Activated naive CD4-positive, alpha-beta T cell treated with anti-CD3 and anti-CD28 coated beads, Interleukin-2, amount 10 ng/mL, durations not matched to agents 7 days and 5 days (primary cell): ENCODE results near the gene ADGRV1.

Experiments used
- CTCF ChIA-PET: fragments of 350-600 bp; sonication (Branson Sonifier 250); formaldehyde crosslinking; loops from one replicate; lab custom pipeline; 2021; ENCODE audit warnings: antibody characterized with exemption; lab: Charles Lee
- DNase-seq: peaks from one replicate; pipeline ENCODE4 v3.0.0-alpha.2; 2020
- H3K27ac Mint-ChIP-seq: one replicate; pipeline ENCODE4 v1.8.0; 2021; ENCODE audit warnings: mild to moderate bottlenecking, moderate library complexity, mixed read lengths
- H3K27me3 Mint-ChIP-seq: one replicate; pipeline ENCODE4 v1.8.0; 2021; ENCODE audit warnings: mild to moderate bottlenecking, mixed read lengths
- H3K36me3 Mint-ChIP-seq: one replicate; pipeline ENCODE4 v1.8.0; 2021; ENCODE audit warnings: mixed read lengths
- H3K4me1 Mint-ChIP-seq: one replicate; pipeline ENCODE4 v1.8.0; 2021; ENCODE audit warnings: mixed read lengths
- H3K4me3 Mint-ChIP-seq: one replicate; pipeline ENCODE4 v1.8.0; 2021; ENCODE audit warnings: mild to moderate bottlenecking, moderate library complexity, mixed read lengths
- H3K9me3 Mint-ChIP-seq: one replicate; pipeline ENCODE4 v1.8.0; 2021; ENCODE audit warnings: mixed read lengths

Gene ADGRV1

GRCh38 chr5:90888511-90889324 is 330.1 kb downstream of the ADGRV1 start:
- no peaks in the 10 kb centered on the region for H3K4me1 Mint-ChIP-seq
- no peak for DNase-seq
- H3K27ac Mint-ChIP-seq: no peak overlapping the region
- H3K36me3 Mint-ChIP-seq: no peaks in the 10 kb centered on the region
- no peaks in the 10 kb centered on the region for H3K9me3 Mint-ChIP-seq
- no peaks in the 10 kb centered on the region for H3K27me3 Mint-ChIP-seq
- CTCF ChIA-PET: no interaction called here
- no peak overlapping the region for H3K4me3 Mint-ChIP-seq

GRCh38 chr5:90889325-90889600 is 330.7 kb downstream of the ADGRV1 start:
- Mint-ChIP-seq H3K9me3 (no peaks in the 10 kb centered on the region), H3K4me1 (no peaks in the 10 kb centered on the region), H3K27ac (no peak overlapping the region), H3K27me3 (no peaks in the 10 kb centered on the region), H3K4me3 (no peak overlapping the region), H3K36me3 (no peaks in the 10 kb centered on the region)
- DNase-seq: no peak
- CTCF ChIA-PET: no interaction called here

- CTCF ChIA-PET: no interaction called here
- no peaks in the 10 kb centered on the region for H3K27me3 Mint-ChIP-seq
- DNase-seq: no peak
- H3K27ac Mint-ChIP-seq: no peak overlapping the region
- H3K9me3 Mint-ChIP-seq: no peaks in the 10 kb centered on the region
- no peaks in the 10 kb centered on the region for H3K4me1 Mint-ChIP-seq
- H3K36me3 Mint-ChIP-seq: no peaks in the 10 kb centered on the region
- H3K4me3 Mint-ChIP-seq: no peak overlapping the region
These were observed 331.6 kb downstream of the ADGRV1 start for GRCh38 chr5:90890180-90890579.

GRCh38 chr5:90894866-90895420 is 336.3 kb downstream of the ADGRV1 start:
- no peaks in the 10 kb centered on the region for H3K9me3 Mint-ChIP-seq
- H3K4me3 Mint-ChIP-seq: no peak overlapping the region
- CTCF ChIA-PET: no interaction called here
- no peaks in the 10 kb centered on the region for H3K27me3 Mint-ChIP-seq
- no peaks in the 10 kb centered on the region for H3K36me3 Mint-ChIP-seq
- no peak for DNase-seq
- H3K4me1 Mint-ChIP-seq: no peaks in the 10 kb centered on the region
- no peak overlapping the region for H3K27ac Mint-ChIP-seq

GRCh38 chr5:90897618-90898017 is 339.0 kb downstream of the ADGRV1 start:
- Mint-ChIP-seq H3K27me3 (no peaks in the 10 kb centered on the region), H3K4me1 (no peaks in the 10 kb centered on the region), H3K9me3 (no peaks in the 10 kb centered on the region), H3K27ac (no peak overlapping the region), H3K36me3 (no peaks in the 10 kb centered on the region), H3K4me3 (no peak overlapping the region)
- CTCF ChIA-PET: no interaction called here
- DNase-seq: no peak

- no peaks in the 10 kb centered on the region for H3K27me3 Mint-ChIP-seq
- no peak for DNase-seq
- no peaks in the 10 kb centered on the region for H3K9me3 Mint-ChIP-seq
- H3K4me3 Mint-ChIP-seq: no peak overlapping the region
- no peaks in the 10 kb centered on the region for H3K36me3 Mint-ChIP-seq
- no peaks in the 10 kb centered on the region for H3K4me1 Mint-ChIP-seq
- H3K27ac Mint-ChIP-seq: no peak overlapping the region
- CTCF ChIA-PET: no interaction called here
These were observed 339.9 kb downstream of the ADGRV1 start for GRCh38 chr5:90898326-90899013.

GRCh38 chr5:90899014-90899604 is 340.5 kb downstream of the ADGRV1 start:
- no peak for DNase-seq
- Mint-ChIP-seq H3K4me3 (no peak overlapping the region), H3K9me3 (no peaks in the 10 kb centered on the region), H3K27me3 (no peaks in the 10 kb centered on the region), H3K27ac (no peak overlapping the region), H3K36me3 (no peaks in the 10 kb centered on the region), H3K4me1 (no peaks in the 10 kb centered on the region)
- CTCF ChIA-PET: no interaction called here

- Mint-ChIP-seq H3K4me1 (no peaks in the 10 kb centered on the region), H3K27ac (no peak overlapping the region), H3K9me3 (no peaks in the 10 kb centered on the region), H3K27me3 (no peaks in the 10 kb centered on the region), H3K4me3 (no peak overlapping the region), H3K36me3 (no peaks in the 10 kb centered on the region)
- CTCF ChIA-PET: no interaction called here
- DNase-seq: no peak
These were observed 342.7 kb downstream of the ADGRV1 start for GRCh38 chr5:90901261-90901660.

GRCh38 chr5:90902170-90902569 is 343.6 kb downstream of the ADGRV1 start:
- Mint-ChIP-seq H3K9me3 (no peaks in the 10 kb centered on the region), H3K27me3 (no peaks in the 10 kb centered on the region), H3K4me1 (no peaks in the 10 kb centered on the region), H3K27ac (no peak overlapping the region), H3K4me3 (no peak overlapping the region), H3K36me3 (no peaks in the 10 kb centered on the region)
- no peak for DNase-seq
- CTCF ChIA-PET: no interaction called here

- Mint-ChIP-seq H3K9me3 (no peaks in the 10 kb centered on the region), H3K4me3 (no peak overlapping the region), H3K27me3 (no peaks in the 10 kb centered on the region), H3K4me1 (no peaks in the 10 kb centered on the region), H3K36me3 (no peaks in the 10 kb centered on the region), H3K27ac (no peak overlapping the region)
- DNase-seq: no peak
- CTCF ChIA-PET: no interaction called here
These were observed 344.2 kb downstream of the ADGRV1 start for GRCh38 chr5:90902651-90903386.

GRCh38 chr5:90909101-90909503 is 350.5 kb downstream of the ADGRV1 start:
- CTCF ChIA-PET: interaction anchor here (1.2 kb wide), 1 partner anchor 23 kb away, joined by 3 read pairs; no protein-coding TSS in a partner anchor
- DNase-seq: no peak
- Mint-ChIP-seq H3K4me1 (no peaks in the 10 kb centered on the region), H3K4me3 (no peak overlapping the region), H3K36me3 (no peaks in the 10 kb centered on the region), H3K27ac (no peak overlapping the region), H3K9me3 (no peaks in the 10 kb centered on the region), H3K27me3 (no peaks in the 10 kb centered on the region)

- no peaks in the 10 kb centered on the region for H3K4me1 Mint-ChIP-seq
- H3K9me3 Mint-ChIP-seq: no peaks in the 10 kb centered on the region
- DNase-seq: no peak
- CTCF ChIA-PET: interaction anchor here (1.2 kb wide), 1 partner anchor 23 kb away, joined by 3 read pairs; no protein-coding TSS in a partner anchor
- no peaks in the 10 kb centered on the region for H3K36me3 Mint-ChIP-seq
- H3K27ac Mint-ChIP-seq: no peak overlapping the region
- no peak overlapping the region for H3K4me3 Mint-ChIP-seq
- H3K27me3 Mint-ChIP-seq: no peaks in the 10 kb centered on the region
These were observed 351.3 kb downstream of the ADGRV1 start for GRCh38 chr5:90909940-90910339.

GRCh38 chr5:90911169-90911568 is 352.6 kb downstream of the ADGRV1 start:
- DNase-seq: no peak
- H3K4me3 Mint-ChIP-seq: no peak overlapping the region
- H3K27me3 Mint-ChIP-seq: no peaks in the 10 kb centered on the region
- CTCF ChIA-PET: no interaction called here
- no peak overlapping the region for H3K27ac Mint-ChIP-seq
- H3K9me3 Mint-ChIP-seq: no peaks in the 10 kb centered on the region
- H3K4me1 Mint-ChIP-seq: no peaks in the 10 kb centered on the region
- no peaks in the 10 kb centered on the region for H3K36me3 Mint-ChIP-seq

GRCh38 chr5:90912476-90912875 is 353.9 kb downstream of the ADGRV1 start:
- H3K27me3 Mint-ChIP-seq: no peaks in the 10 kb centered on the region
- no peak overlapping the region for H3K27ac Mint-ChIP-seq
- no peaks in the 10 kb centered on the region for H3K36me3 Mint-ChIP-seq
- no peak for DNase-seq
- H3K9me3 Mint-ChIP-seq: no peaks in the 10 kb centered on the region
- no peak overlapping the region for H3K4me3 Mint-ChIP-seq
- no peaks in the 10 kb centered on the region for H3K4me1 Mint-ChIP-seq
- CTCF ChIA-PET: no interaction called here
